GM18907 (cell line): ENCODE measurements around the gene EPS8L1.
"Not testable (repeated sequence)": the region's sequence is repeated elsewhere in the genome, so short reads cannot be mapped to it uniquely, and the experiment has no call there.

ENCODE experiments used
- ATAC-seq: cut with Tn5 transposase; IDR thresholded peaks from one replicate; pipeline ENCODE4 v1.9.1; 2021; ENCODE audit warnings: mild to moderate bottlenecking, moderate library complexity; ENCODE audit not compliant: unreplicated experiment

Gene EPS8L1

DNA sequence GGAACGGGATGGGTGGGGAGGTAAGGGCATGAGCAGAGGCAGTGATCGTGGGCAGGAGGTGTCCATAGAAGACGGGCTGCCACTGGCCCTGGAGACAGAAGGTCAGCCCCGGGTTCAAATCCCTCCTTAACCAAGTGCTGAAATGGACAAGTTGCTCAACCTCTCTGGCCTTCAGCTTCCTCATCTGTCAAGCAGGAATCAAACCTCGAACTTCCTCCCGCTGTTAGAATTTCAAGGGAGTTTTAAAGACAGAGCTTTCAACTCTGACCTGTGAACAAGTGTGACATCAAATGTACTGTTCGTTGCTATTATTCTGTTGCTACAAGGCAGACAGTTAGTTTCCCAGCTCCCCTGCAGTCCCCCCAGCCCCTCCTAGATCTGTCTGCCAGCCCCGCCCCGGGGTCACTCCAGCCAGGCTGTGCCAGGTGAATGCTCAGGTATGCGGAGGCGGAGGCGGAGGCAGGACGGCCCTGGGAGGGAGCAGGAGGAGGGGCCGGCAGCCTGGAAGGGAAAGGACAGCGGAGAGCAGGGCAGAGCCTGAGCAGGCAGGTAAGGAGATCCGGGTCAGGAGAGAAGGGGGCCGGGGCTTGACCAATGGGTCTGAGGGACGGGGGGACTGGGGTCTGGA, at the start of gene EPS8L1:
Gene EPS8L1, plus strand, starts transcription at position 499 of the 628 bp plus-strand sequence. CDS start 576 bp downstream, outside the sequence.
- ATAC-seq: no peak

DNA sequence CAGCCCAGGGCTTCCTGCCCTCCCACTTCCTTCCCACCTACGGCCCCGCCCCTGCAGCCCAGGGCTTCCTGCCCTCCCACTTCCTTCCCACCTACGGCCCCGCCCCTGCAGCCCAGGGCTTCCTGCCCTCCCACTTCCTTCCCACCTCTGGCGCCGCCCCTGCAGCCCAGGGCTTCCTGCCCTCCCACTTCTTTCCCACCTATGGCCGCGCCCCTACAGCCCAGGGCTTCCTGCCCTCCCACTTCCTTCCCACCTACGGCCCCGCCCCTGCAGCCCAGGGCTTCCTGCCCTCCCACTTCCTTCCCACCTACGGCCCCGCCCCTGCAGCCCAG, 48.6 kb upstream of the EPS8L1 start:
- not testable (repeated sequence) for ATAC-seq

DNA sequence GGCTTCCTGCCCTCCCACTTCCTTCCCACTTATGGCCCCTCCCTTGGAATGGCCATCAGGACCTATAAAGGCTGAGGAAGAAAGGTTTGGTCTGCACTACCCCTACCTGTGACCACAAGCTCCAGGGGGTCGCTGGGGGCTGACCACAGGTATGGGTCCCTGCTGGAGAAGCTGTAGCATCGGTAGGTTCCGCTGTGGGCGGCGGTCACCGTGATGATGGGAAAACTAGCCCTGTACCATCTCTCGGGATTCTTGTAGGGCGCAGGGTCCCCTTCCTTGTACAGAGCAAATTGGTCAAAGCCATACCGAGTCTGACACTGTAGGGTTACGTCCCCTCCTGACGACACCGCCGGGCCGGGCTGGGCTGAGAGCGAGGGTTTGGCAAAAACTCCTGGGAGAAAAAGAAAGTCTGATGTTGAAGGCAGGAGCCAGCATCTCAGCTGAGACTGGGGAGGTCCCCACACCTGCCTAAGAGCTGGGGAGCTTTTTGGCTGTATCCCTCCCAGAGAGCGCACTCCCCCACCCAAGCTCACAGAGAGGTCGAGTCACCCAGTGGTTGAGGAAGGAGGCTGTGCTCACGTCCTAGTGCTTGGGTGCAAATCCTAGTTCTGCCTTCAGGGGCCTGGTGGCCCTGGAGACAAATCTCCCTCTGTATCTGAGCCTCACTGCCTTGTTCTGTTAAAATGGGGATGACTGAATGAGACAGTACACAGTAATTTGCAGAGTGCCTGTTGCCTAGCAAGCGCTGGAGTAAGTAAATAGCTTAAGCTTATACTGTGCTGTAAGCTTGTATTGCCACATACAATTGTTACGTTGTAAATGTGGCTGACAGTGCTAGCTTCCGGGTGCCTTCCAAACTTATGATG, 48.0 kb upstream of the EPS8L1 start:
- no peak for ATAC-seq

DNA sequence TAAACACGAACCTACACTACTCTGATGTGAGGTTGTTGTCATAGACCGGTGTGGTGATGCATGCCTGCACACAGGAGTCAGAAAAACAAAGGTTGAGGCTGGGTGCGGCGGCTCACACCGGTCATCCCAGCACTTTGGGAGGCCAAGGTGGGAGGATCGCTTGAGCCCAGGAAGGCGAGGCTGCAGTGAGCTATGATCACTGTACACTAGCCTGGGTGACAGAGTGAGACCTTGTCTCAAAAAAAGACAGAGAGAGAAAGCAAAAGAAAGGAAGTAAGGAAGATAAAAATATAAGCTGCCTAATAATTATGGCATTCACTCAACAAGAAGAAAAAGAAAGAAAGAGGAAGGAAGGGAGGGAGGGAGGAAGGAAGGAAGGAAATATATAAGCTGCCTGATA, 46.9 kb upstream of the EPS8L1 start:
- ATAC-seq: no peak

DNA sequence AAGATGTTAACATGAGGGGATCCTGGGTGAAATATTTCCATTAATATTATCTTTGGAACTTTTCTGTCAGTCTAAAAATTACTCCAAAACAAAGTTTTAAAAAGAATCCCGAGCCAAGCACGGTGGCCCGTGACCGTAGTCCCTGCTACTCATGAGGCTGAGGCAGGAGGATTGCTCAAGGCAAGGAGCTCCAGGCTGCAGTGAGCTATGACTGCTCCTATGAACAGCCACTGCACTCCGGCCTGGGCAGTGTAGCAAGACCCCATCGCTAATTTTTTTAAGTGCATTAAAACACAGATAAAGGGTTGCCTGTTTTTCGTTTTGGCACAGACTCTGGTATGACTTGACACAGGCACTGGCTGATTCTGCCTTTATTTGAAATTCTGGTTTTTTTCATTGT, 44.5 kb upstream of the EPS8L1 start:
- no peak for ATAC-seq

DNA sequence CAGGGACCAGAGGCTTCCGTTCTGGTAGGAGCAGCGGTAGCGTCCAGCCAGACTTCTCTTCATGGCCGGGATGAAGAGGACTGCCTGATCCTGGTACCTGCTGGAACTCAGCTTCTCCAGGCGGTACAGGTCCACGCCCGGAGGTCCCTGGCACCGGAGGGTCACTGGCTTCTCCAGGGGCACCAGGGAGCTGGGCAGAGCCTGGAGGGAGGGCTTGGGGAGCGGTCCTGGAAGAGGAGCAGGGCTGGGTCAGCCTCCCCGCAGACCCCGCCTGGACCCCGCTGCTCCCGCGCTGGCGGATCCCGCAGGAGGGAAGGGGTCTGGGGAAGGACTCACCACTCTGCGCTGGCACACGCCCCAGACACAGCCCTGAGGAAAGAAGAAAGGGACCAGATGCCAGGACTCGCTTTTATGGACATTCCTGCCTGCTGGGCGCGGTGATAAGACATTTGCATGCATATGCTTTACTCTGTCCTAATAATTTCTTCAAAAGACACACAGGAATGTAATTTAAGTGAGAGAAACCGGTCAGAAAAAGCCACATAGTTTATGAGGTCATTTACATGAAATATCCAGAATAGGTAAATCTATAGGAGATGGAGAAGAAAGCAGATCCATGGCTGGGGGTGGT, 43.4 kb upstream of the EPS8L1 start:
- no peak for ATAC-seq

DNA sequence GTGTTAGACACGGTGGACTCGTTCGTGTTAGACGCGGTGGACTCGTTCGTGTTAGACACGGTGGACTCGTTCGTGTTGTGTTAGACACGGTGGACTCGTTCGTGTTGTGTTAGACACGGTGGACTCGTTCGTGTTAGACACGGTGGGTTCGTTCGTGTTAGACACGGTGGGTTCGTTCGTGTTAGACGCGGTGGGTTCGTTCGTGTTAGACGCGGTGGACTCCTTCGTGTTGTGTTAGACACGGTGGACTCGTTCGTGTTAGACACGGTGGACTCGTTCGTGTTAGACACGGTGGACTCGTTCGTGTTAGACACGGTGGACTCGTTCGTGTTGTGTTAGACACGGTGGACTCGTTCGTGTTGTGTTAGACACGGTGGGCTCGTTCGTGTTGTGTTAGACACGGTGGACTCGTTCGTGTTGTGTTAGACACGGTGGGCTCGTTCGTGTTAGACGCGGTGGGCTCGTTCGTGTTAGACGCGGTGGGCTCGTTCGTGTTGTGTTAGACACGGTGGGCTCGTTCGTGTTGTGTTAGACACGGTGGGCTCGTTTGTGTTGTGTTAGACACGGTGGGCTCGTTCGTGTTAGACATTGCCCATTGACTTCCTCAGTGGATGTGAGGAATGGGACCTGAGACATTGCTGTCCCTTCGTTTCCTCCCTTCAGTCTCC, 42.6 kb upstream of the EPS8L1 start:
- ATAC-seq: not testable (repeated sequence)

DNA sequence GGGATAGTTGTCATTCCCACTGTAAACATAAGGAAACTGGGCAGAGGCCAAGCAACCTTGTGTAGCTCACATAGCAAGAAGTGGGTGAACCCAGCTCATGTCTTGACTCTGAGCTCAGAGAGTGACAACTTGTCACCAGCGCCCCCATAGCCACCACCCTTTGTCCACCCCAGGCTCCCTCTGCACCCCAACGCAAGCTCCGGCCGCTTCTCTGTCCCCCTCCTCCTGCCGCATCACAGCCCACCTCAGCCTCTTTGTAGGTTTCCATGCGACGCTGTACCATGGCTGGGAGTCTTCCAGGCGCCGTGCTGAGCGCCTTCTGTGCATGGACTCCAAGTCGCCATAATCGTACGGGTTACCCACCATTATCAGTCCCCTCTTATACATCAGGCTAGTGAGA, 40.9 kb upstream of the EPS8L1 start:
- ATAC-seq: no peak

DNA sequence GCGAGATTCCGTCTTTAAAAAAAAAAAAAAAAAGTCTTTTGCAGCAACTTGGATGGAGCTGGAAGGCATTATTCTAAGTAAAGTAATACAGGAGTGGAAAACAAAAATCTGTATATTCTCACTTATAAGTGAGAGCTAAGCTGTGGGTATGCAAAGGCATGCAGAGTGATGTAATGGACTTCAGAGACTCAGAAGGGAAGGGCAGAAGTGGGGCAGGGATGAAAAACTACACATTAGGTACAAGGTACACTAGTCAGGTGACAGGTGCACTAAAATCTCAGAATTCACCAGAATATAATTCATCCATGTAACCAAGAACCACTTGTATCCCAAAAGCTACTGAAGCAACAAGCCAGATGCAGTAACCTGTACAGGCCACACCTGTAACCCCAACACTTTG, 39.6 kb upstream of the EPS8L1 start:
- ATAC-seq: no peak

DNA sequence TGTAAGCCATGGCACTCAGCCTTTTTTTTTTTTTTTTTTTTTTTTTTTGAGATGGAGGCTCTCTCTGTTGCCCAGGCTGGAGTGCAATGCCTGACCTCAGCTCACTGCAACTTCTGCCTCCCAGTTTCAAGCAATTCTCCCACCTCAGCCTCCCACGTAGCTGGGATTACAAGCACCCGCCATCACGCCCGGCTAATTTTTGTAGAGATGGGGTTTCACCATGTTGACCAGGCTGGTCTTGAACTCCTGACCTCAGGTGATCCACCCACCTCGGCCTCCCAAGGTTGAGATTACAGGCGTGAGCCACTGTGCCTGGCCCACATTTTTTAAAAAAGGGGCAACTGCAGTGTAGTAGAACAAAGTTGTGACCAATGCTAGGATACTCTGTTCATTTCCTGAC, 38.1 kb upstream of the EPS8L1 start:
- not testable (repeated sequence) for ATAC-seq

DNA sequence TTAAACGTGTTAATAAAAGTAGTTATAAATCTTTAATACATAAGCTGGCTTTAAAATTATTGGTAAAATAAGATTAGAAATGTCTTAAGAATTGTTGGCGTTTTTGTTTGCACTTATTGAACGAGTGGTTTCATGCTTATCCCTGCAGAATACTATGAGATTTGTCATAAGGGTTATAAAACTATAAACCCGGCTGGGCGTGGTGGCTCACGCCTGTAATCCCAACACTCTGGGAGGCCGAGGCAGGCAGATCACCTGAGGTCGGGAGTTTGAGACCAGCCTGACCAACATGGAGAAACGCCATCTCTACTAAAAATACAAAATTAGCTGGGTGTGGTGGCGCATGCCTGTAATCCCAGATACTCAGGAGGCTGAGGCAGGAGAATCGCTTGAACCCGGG, 35.0 kb upstream of the EPS8L1 start:
- ATAC-seq: not testable (repeated sequence)

DNA sequence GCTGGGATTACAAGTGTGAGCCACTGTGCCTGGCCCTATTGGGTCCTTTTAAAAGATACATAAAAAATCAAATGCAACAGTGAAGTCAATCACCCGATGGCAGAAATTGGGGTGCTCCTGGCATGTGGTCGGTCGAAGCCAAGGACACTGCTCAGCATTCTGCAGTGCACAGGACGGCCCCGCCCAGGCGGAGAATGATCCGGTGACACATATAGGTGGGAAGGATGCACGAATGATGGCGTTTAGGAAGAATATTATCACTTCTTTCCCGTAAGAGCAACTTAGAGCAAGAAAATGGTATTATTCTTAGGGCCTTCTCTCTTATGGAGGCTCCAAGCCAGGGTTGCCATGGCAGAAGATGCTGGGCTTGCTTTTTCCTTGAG, 34.4 kb upstream of the EPS8L1 start:
- no peak for ATAC-seq

DNA sequence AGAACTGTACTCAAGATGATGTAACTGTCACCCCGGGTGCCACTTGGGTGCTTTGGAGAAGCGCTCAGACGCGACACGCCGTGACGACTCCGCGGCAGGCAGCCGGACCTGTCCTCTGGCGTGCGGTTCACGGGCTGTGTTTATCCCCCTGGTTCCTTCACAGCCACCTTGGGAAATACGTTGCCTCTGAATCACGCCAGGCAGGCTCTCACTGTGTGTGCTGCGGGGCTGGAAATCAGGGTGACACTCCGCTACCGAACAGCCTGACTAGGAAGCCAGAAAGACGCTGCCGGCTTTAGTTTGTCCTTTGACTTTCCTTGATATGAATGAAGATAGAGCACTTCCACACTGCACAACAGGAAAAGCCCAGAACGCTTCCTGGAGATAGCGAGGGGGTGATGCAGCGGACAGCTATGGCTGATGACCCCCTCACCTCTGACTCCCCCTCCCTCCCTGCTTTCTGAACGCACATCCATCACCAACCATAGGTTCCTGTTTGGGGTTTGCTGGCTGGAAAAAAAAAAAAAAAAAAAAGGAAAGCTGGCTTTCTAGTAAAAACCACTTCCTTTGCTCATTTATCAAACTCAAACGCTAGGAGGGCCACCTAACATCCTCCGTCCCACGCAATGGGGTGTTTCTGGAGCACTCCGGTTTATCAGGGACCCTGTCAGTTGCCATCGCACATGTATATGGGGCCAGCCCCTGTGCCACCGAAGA, 33.9 kb upstream of the EPS8L1 start:
- no peak for ATAC-seq

DNA sequence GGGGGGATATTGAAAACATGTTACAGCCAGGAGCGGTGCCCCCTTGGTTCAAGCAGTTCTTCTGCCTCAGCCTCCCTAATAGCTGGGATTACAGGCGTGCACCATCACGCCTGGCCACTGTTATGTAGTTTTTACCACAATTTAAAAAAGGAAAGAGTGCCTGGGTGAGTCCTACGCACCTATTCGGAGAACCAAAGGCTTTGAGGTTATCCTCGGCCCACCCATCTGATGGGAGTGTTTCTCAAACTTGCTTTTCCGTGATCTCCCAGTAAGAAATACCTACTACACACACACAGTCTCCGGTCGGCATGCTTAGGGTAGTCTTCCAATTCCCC, 33.4 kb upstream of the EPS8L1 start:
- ATAC-seq: no peak

DNA sequence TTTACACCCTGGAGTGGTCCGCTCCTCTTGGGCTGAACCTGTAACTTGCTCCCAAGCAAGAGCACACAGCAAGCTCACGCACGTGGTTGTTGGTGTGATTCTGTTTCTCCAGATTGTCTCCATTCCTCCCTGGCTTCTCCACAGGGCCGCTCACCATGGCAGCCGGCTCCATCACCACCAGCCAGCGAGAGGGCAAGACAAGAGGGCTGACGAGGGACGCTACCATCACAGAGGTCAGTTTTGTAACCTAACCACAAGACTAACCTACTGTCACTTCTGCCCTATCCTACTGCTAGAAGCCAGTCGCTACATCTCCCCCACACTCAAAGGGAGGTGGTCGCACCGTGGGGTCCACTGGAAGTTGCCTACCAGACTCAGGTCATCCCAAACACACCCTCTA, 33.0 kb upstream of the EPS8L1 start:
- ATAC-seq: no peak

DNA sequence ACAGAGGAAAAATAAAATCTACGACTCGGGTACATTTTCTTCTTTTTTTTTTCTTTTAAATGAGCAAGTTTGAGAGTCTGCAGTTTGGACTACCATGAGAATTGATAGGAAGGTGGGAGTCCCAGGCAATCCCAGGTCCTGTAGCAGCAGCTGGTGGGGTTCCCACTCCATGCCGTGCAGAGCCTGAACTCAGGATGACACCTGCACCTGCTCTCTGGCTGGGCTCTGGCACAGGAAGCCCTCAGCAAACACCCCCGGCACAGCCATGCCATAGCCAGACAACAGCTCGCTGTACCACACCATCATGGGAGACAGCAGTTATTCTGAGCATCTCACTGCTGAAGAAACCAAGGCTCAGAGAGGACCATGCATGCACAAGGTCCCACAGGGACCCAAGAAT, 31.4 kb upstream of the EPS8L1 start:
- ATAC-seq: no peak

DNA sequence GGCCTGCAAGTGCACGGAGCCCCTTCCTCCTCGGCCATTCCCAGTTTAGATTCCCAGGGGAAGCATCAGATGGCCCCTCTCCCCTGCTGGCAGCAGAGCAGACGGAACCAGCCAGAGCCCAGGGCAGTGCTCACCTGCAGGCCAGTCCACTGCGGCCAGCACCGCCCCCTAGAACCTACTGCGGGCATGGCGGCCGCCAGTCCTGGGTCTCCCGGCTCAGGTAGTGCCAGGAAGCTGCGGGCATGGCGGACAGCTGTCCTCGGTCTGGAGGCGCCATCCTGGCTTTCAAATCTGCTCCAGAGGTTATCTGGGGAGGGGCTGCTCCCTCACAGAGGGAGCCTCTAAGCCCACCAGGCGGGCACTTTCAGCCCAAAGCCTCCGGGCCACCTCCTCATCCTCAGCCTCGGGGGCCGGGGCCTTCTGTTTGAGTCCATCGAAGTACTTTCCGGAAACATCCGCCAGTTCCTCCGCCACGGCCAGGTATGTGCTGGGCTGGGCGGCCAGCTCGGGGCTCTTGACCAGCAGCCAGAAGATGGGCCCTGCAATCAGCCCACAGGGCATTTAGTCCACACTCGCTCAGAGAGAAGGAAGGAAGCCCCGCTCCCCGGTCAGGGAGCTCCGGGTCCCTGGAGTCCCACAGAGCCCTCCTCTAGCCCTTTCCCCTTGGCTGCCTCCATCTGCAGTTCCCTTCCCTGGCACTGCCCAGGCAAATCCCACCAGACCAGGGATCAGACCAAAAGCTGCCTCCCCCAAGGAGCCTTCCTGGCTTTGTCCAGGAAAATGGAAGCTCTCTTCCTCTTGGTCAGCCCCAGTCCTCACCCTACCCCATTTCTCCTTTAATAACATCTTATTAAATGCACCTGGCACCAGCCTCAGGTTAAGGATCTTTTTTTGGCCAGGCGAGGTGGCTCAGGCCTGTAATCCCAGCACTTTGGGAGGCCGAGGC, 30.6 kb upstream of the EPS8L1 start:
- ATAC-seq: no peak

DNA sequence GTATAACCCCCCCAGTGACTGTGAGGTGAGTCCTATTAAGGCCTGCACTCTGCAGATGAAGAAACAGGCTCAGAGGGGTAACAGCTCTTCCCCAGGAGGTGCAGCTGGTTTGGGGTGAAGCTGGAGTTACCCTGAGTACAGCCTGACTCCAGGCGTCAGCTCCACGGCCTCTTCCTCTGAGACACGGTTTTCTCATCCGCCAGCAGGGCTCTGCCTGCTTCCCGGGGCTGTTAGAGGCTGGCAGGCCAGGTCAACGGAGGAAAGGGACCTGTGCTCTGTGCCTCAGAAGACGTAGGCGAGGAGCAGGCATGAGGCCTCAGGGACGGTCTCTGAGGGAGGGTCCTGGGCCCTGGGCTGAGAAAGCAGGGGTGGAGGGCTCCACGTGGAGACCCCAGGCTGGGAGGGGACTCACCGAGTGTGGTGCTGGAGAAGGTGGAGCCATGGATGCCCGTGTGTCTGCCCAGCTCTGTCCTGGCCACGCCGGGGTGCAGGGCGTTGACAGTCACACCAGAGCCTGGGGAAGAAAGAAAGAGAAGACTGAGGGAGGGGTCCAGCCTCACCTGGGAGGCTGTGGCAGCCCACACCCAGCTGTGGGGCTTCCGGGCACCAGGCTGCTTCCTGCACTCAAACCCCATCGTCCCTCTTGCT, 28.6 kb upstream of the EPS8L1 start:
- no peak for ATAC-seq

DNA sequence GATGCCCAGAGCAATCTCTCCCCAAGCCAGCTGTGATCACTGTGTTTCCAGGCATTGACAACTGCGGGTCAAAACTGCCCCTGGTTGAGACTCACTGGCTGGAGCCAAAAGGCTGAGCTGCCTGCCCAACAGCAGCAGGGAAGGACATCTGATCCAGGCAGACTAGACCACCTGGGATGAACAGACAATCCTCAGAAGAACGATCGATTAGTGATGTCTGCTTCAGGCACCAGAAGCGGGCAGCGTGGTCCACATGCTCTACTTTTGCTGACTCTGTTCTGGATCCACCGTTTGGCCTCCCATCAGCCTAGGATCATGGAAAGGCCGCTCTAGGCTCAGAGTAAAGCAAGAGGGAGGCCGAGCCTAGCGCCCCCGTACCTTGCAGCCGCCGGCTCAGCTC, 27.7 kb upstream of the EPS8L1 start:
- ATAC-seq: no peak

DNA sequence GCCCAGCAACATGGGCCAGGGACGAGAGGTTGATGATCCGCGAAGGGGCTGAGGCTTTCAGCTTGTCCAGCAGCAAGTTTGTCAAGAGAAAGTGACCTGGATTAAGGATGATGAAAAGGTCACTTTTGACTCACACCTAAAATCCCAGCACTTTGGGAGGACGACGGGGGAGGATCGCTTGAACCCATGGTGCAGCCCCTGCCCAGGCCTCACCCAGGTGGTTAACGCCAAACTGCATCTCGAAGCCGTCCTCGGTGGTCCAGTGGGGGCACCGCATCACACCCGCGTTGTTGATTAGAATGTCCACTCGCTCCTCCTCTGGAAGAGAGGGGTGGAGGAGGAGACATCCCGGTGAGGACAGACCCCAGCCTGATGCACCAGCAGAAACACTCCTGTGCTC, 27.2 kb upstream of the EPS8L1 start:
- no peak for ATAC-seq
